HCT116 (cell line): Measurements from ENCODE around the gene ILDR2. TPM values are rescaled to one million over a fixed set of nuclear protein-coding genes. Genes with fewer than 3 reads are reported as not detected.

Source experiments
- ATAC-seq: fragments of 200-7000 bp; cut with Tn5 transposase; 2 replicates; pipeline ENCODE4 v1.9.1; 2020; ENCODE audit warnings: mild to moderate bottlenecking, moderate library complexity
- BruUV-seq: library from RNA; stranded (reverse); fragments of 400-500 nt; replicated peaks from 2 replicates; lab custom pipeline; 2021; lab: Mats Ljungman, UMichigan
- CTCF ChIA-PET: fragments of 300-600 bp; sonication (Branson Sonifier 250); formaldehyde crosslinking; loops from one replicate; lab custom pipeline; 2021; ENCODE audit warnings: antibody characterized with exemption; lab: Charles Lee
- POLR2A ChIA-PET: fragments of 300-600, 350-600 bp; sonication (Branson Sonifier 250); formaldehyde crosslinking; loops from one replicate; lab custom pipeline; 2021; ENCODE audit warnings: antibody characterized with exemption; lab: Charles Lee
- RAD21 ChIA-PET, 2 experiments: fragments of 300-600 bp; sonication (Branson Sonifier 250); formaldehyde crosslinking; loops; one replicate each; lab custom pipeline; 2023; ENCODE audit warnings: low total read pairs in 2 of 2; ENCODE audit not compliant: uncharacterized antibody in 2 of 2, unreplicated experiment in 2 of 2, low non-redundant PET in 1 of 2; lab: Charles Lee
- DNase-seq: peaks from one replicate; pipeline ENCODE4 v3.0.0-alpha.2; 2010; ENCODE audit warnings: low read depth, low spot score
- H2AFZ ChIP-seq: fragments of 200-600 bp; shearing (Covaris generic), sonication (generic); 2 replicates; pipeline ENCODE4 v1.6.1; 2017; ENCODE audit warnings: low read depth, mixed run types, mixed read lengths, antibody characterized with exemption, low read length; ENCODE audit not compliant: poor library complexity, severe bottlenecking
- H3K27ac ChIP-seq: 2 replicates; pipeline ENCODE4 v1.5.1; 2012; ENCODE audit warnings: low read depth, low read length
- H3K27me3 ChIP-seq: fragments of 200-600 bp; sonication (generic); 2 replicates; pipeline ENCODE4 v1.6.1; 2016; ENCODE audit warnings: mixed run types, low read length, mixed read lengths; ENCODE audit not compliant: insufficient read depth
- H3K36me3 ChIP-seq, 2 experiments: fragments of 200-500 bp in 1 of 2; fragments of 200-600 bp in 1 of 2; sonication (Bioruptor generic) in 1 of 2; sonication (generic) in 1 of 2; 2 replicates each; pipeline versions ENCODE4 v1.5.1 to v1.6.1; 2014 to 2016; ENCODE audit warnings: low read length in 2 of 2, inconsistent platforms in 1 of 2, mixed read lengths in 1 of 2, mixed run types in 1 of 2; ENCODE audit not compliant: insufficient read depth in 2 of 2, control insufficient read depth in 1 of 2
- H3K4me1 ChIP-seq, 2 experiments: fragments of 200-600 bp in 1 of 2; sonication (generic) in 1 of 2; 2 replicates each; pipeline versions ENCODE4 v1.5.1 to v1.6.1; 2012 to 2017; ENCODE audit warnings: low read length in 2 of 2, inconsistent platforms in 1 of 2, mild to moderate bottlenecking in 1 of 2, mixed read lengths in 1 of 2, mixed run types in 1 of 2, moderate library complexity in 1 of 2; ENCODE audit not compliant: insufficient read depth in 2 of 2, control insufficient read depth in 1 of 2
- H3K4me2 ChIP-seq: fragments of 200-600 bp; sonication (generic); 2 replicates; pipeline ENCODE4 v1.6.1; 2017; ENCODE audit warnings: mixed run types, low read length, mixed read lengths
- H3K4me3 ChIP-seq, 2 experiments: fragments of 200-600 bp in 1 of 2; sonication (generic) in 1 of 2; replicated peaks in 1 of 2; 2 replicates each; pipeline ENCODE4 v1.5.1; 2011 to 2016; ENCODE audit warnings: low read length in 2 of 2, control low read depth in 1 of 2, low read depth in 1 of 2, mild to moderate bottlenecking in 1 of 2, mixed read lengths in 1 of 2, mixed run types in 1 of 2
- H3K79me2 ChIP-seq: fragments of 200-600 bp; sonication (generic); 2 replicates; pipeline ENCODE4 v1.6.1; 2017; ENCODE audit warnings: mild to moderate bottlenecking, mixed run types, low read length, moderate library complexity, mixed read lengths; ENCODE audit not compliant: insufficient read depth
- H3K9ac ChIP-seq: fragments of 200-600 bp; sonication (generic); 2 replicates; pipeline ENCODE4 v1.6.1; 2016; ENCODE audit warnings: low read length, mixed read lengths
- H3K9me2 ChIP-seq: fragments of 200-600 bp; sonication (generic), shearing (Covaris generic); 2 replicates; pipeline ENCODE4 v1.6.1; 2017; ENCODE audit warnings: mixed run types, mild to moderate bottlenecking, moderate library complexity; ENCODE audit not compliant: insufficient read depth
- H3K9me3 ChIP-seq, 2 experiments: fragments of 200-500 bp in 1 of 2; fragments of 200-600 bp in 1 of 2; sonication (Bioruptor generic) in 1 of 2; sonication (generic) in 1 of 2; 2 replicates each; pipeline ENCODE4 v1.6.1; 2014 to 2017; ENCODE audit warnings: low read length in 2 of 2, mixed read lengths in 2 of 2, inconsistent platforms in 1 of 2, low read depth in 1 of 2, mild to moderate bottlenecking in 1 of 2, mixed run types in 1 of 2, moderate library complexity in 1 of 2; ENCODE audit not compliant: control insufficient read depth in 1 of 2, insufficient read depth in 1 of 2
- H4K20me1 ChIP-seq: fragments of 200-600 bp; sonication (generic), shearing (Covaris generic); 2 replicates; pipeline ENCODE4 v1.6.1; 2017; ENCODE audit warnings: mixed run types, mild to moderate bottlenecking, moderate library complexity; ENCODE audit not compliant: insufficient read depth
- EZH2 ChIP-seq: fragments of 200-600 bp; sonication (generic); IDR thresholded peaks from 2 replicates; pipeline ENCODE4 v1.6.1; 2017; ENCODE audit warnings: antibody characterized with exemption, mixed run types
- EZH2phosphoT487 ChIP-seq: fragments of 200-600 bp; IDR thresholded peaks from 2 replicates; pipeline ENCODE4 v1.6.1; 2018; ENCODE audit warnings: antibody characterized with exemption, borderline replicate concordance
- JUND ChIP-seq: IDR thresholded peaks from 2 replicates; pipeline ENCODE4 v1.6.1; 2012
- MAX ChIP-seq: IDR thresholded peaks from 2 replicates; pipeline ENCODE4 v1.6.1; 2012
- POLR2A ChIP-seq: IDR thresholded peaks from 2 replicates; pipeline ENCODE4 v1.7.0; 2011; ENCODE audit warnings: borderline replicate concordance; ENCODE audit not compliant: insufficient read depth, insufficient read length; ENCODE audit errors: extremely low read depth
- POLR2AphosphoS5 ChIP-seq: IDR thresholded peaks from 2 replicates; pipeline ENCODE4 v1.6.1; 2011; ENCODE audit warnings: mild to moderate bottlenecking, low read depth, low read length, moderate library complexity
- SIN3A ChIP-seq: IDR thresholded peaks from 2 replicates; pipeline ENCODE4 v1.6.1; 2012; ENCODE audit warnings: low read depth
- SRF ChIP-seq: IDR thresholded peaks from 2 replicates; pipeline ENCODE4 v1.6.1; 2012; ENCODE audit warnings: low read depth
- TCF7L2 ChIP-seq: IDR thresholded peaks from 2 replicates; pipeline ENCODE4 v1.7.0; 2011; ENCODE audit warnings: borderline replicate concordance, inconsistent platforms; ENCODE audit not compliant: insufficient read depth, insufficient read length; ENCODE audit errors: extremely low read depth
- ZBTB33 ChIP-seq: IDR thresholded peaks from 2 replicates; pipeline ENCODE4 v1.6.1; 2011; ENCODE audit warnings: mild to moderate bottlenecking, low read length, moderate library complexity; ENCODE audit not compliant: insufficient replicate concordance; ENCODE audit errors: extremely low read depth
- ZNF274 ChIP-seq: fragments of 200-500 bp; sonication (Bioruptor generic); IDR thresholded peaks from 2 replicates; pipeline ENCODE4 v1.6.1; 2014; ENCODE audit warnings: mild to moderate bottlenecking, low read depth, low read length, inconsistent platforms
- intact Hi-C: fragments of 100-400 bp; cut with micrococcal nuclease; formaldehyde crosslinking; loops from 2 replicates; pipeline ENCODE4 v1.10.0; 2022
- total RNA-seq: library from RNA; stranded (reverse); gene quantifications from one replicate; pipeline ENCODE4 v1.2.1, GENCODE V29; 2021; ENCODE audit not compliant: unreplicated experiment
- TF ChIP-seq, protein P1 (sequence below): IDR thresholded peaks from 2 replicates; pipeline ENCODE4 v1.6.1; 2012

The ILDR2 gene
- total RNA-seq, 1 experiment from 2014 or later = 2.4 TPM

GRCh38 chr1:166939741-166940375, 35.5 kb downstream of the ILDR2 start:
- no peak overlapping the region for H3K27ac ChIP-seq
- ChIA-PET RAD21 (no interaction called here), POLR2A (no interaction called here), CTCF (no interaction called here)
- no peaks in the 10 kb centered on the region for H4K20me1 ChIP-seq
- no peaks in the 10 kb centered on the region for H3K9me3 ChIP-seq
- no peaks in the 10 kb centered on the region for H3K4me1 ChIP-seq
- H3K79me2 ChIP-seq = no peaks in the 10 kb centered on the region
- no peak overlapping the region for H3K4me3 ChIP-seq
- no peak overlapping the region for H3K4me2 ChIP-seq
- no peak for TF ChIP-seq MAX
- no peak for TF ChIP-seq SRF
- no peak for TF ChIP-seq EZH2phosphoT487
- BruUV-seq = no TSS peak
- ATAC-seq = no peak
- H3K9me2 ChIP-seq = no peaks in the 10 kb centered on the region
- no peaks in the 10 kb centered on the region for H3K27me3 ChIP-seq
- H3K9ac ChIP-seq = no peak overlapping the region
- H3K36me3 ChIP-seq = no peaks in the 10 kb centered on the region
- intact Hi-C loops = no loop called here
- no peak for DNase-seq
- no peak overlapping the region for H2AFZ ChIP-seq

GRCh38 chr1:166937962-166938361, 37.4 kb downstream of the ILDR2 start:
- ATAC-seq = no peak
- BruUV-seq = no TSS peak
- Histone ChIP-seq H3K79me2 (no peaks in the 10 kb centered on the region), H3K4me2 (no peak overlapping the region), H3K27me3 (no peaks in the 10 kb centered on the region), H4K20me1 (no peaks in the 10 kb centered on the region), H3K9me3 (no peaks in the 10 kb centered on the region), H3K4me3 (no peak overlapping the region), H3K9ac (no peak overlapping the region), H3K36me3 (no peaks in the 10 kb centered on the region), H2AFZ (no peak overlapping the region), H3K4me1 (peaks cover 0 to 9% of the 10 kb centered on the region in 2 experiments; a peak in 2 of 4 replicates), H3K9me2 (no peaks in the 10 kb centered on the region), H3K27ac (no peak overlapping the region)
- intact Hi-C loops = no loop called here
- TF ChIP-seq MAX (no peak), TCF7L2 (no peak), ZBTB33 (no peak), SRF (no peak), EZH2 (no peak), JUND (no peak), POLR2AphosphoS5 (no peak), ZNF274 (no peak), POLR2A (no peak), SIN3A (no peak)
- TF ChIP-seq, protein P1, sequence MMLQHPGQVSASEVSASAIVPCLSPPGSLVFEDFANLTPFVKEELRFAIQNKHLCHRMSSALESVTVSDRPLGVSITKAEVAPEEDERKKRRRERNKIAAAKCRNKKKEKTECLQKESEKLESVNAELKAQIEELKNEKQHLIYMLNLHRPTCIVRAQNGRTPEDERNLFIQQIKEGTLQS = no peak
- DNase-seq = no peak
- ChIA-PET RAD21 (no interaction called here), POLR2A (no interaction called here), CTCF (no interaction called here)
